Ishikawa (cell line): Measurements from ENCODE around the gene ACP7.

Experiments
- CEBPB ChIP-seq: IDR thresholded peaks from 2 replicates; pipeline ENCODE4 v1.6.1; 2012
- TAF1 ChIP-seq: IDR thresholded peaks from 2 replicates; pipeline ENCODE4 v1.6.1; 2012; ENCODE audit warnings: low read depth, mild to moderate bottlenecking
- TCF12 ChIP-seq: IDR thresholded peaks from 2 replicates; pipeline ENCODE4 v1.6.1; 2012; ENCODE audit warnings: low read depth
- YY1 ChIP-seq: IDR thresholded peaks from 2 replicates; pipeline ENCODE4 v1.6.1; 2012; ENCODE audit warnings: low read depth
- TF ChIP-seq, protein P1 (sequence below): IDR thresholded peaks from 2 replicates; pipeline ENCODE4 v1.6.1; 2012; ENCODE audit warnings: low read depth, mild to moderate bottlenecking

GRCh38 chr19:39132344-39132969 is 48.3 kb downstream of the ACP7 start:
- TF ChIP-seq TCF12 (no peak), CEBPB (no peak), TAF1 (no peak), YY1 (no peak)
- TF ChIP-seq, protein P1, sequence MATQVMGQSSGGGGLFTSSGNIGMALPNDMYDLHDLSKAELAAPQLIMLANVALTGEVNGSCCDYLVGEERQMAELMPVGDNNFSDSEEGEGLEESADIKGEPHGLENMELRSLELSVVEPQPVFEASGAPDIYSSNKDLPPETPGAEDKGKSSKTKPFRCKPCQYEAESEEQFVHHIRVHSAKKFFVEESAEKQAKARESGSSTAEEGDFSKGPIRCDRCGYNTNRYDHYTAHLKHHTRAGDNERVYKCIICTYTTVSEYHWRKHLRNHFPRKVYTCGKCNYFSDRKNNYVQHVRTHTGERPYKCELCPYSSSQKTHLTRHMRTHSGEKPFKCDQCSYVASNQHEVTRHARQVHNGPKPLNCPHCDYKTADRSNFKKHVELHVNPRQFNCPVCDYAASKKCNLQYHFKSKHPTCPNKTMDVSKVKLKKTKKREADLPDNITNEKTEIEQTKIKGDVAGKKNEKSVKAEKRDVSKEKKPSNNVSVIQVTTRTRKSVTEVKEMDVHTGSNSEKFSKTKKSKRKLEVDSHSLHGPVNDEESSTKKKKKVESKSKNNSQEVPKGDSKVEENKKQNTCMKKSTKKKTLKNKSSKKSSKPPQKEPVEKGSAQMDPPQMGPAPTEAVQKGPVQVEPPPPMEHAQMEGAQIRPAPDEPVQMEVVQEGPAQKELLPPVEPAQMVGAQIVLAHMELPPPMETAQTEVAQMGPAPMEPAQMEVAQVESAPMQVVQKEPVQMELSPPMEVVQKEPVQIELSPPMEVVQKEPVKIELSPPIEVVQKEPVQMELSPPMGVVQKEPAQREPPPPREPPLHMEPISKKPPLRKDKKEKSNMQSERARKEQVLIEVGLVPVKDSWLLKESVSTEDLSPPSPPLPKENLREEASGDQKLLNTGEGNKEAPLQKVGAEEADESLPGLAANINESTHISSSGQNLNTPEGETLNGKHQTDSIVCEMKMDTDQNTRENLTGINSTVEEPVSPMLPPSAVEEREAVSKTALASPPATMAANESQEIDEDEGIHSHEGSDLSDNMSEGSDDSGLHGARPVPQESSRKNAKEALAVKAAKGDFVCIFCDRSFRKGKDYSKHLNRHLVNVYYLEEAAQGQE, result no peak
